HG03196 (cell line): ENCODE data around the gene SIM2.

Experiments
- ATAC-seq: cut with Tn5 transposase; IDR thresholded peaks from one replicate; pipeline ENCODE4 v1.9.1; 2021; ENCODE audit not compliant: unreplicated experiment

SIM2 gene

GRCh38 chr21:36759348-36760083 lies 60.6 kb downstream of the SIM2 start:
- no peak for ATAC-seq

GRCh38 chr21:36761685-36762084 lies 62.8 kb downstream of the SIM2 start:
- ATAC-seq = no peak

- ATAC-seq = no peak
Measured at GRCh38 chr21:36762642-36763041, 63.7 kb downstream of the SIM2 start.

- ATAC-seq = no peak
Measured at GRCh38 chr21:36763305-36763704, 64.4 kb downstream of the SIM2 start.

- no peak for ATAC-seq
Measured at GRCh38 chr21:36765229-36765628, 66.3 kb downstream of the SIM2 start.

GRCh38 chr21:36766511-36766910 lies 67.6 kb downstream of the SIM2 start:
- no peak for ATAC-seq

GRCh38 chr21:36767096-36767495 lies 68.2 kb downstream of the SIM2 start:
- no peak for ATAC-seq

- no peak for ATAC-seq
Measured at GRCh38 chr21:36768496-36768895, 69.6 kb downstream of the SIM2 start.

- ATAC-seq = no peak
Measured at GRCh38 chr21:36769051-36769839, 70.3 kb downstream of the SIM2 start.

- ATAC-seq = no peak
Measured at GRCh38 chr21:36773117-36773516, 74.2 kb downstream of the SIM2 start.

GRCh38 chr21:36773995-36774394 lies 75.1 kb downstream of the SIM2 start:
- ATAC-seq = no peak

- ATAC-seq = no peak
Measured at GRCh38 chr21:36776981-36777617, 78.2 kb downstream of the SIM2 start.

GRCh38 chr21:36780861-36781260 lies 81.9 kb downstream of the SIM2 start:
- no peak for ATAC-seq

- ATAC-seq = no peak
Measured at GRCh38 chr21:36783612-36784374, 84.9 kb downstream of the SIM2 start.

- ATAC-seq = no peak
Measured at GRCh38 chr21:36784947-36785346, 86.0 kb downstream of the SIM2 start.

GRCh38 chr21:36785615-36786014 lies 86.7 kb downstream of the SIM2 start:
- no peak for ATAC-seq

- ATAC-seq = no peak
Measured at GRCh38 chr21:36786186-36786585, 87.3 kb downstream of the SIM2 start.

- no peak for ATAC-seq
Measured at GRCh38 chr21:36788120-36788638, 89.3 kb downstream of the SIM2 start.

GRCh38 chr21:36790616-36791015 lies 91.7 kb downstream of the SIM2 start:
- no peak for ATAC-seq

- ATAC-seq = no peak
Measured at GRCh38 chr21:36791180-36791579, 92.3 kb downstream of the SIM2 start.
